GM12875 (cell line): Measurements from ENCODE around the gene JPH4.

Experiments
- H3K4me3 ChIP-seq: one replicate; pipeline ENCODE4 v1.5.1; 2011; ENCODE audit warnings: low read depth, low read length, control low read depth
- TF ChIP-seq, protein P1 (sequence below): IDR thresholded peaks from 2 replicates; pipeline ENCODE4 v1.5.1; 2011; ENCODE audit warnings: low read depth, mild to moderate bottlenecking, control low read depth, inconsistent platforms, low read length, moderate library complexity, borderline replicate concordance; ENCODE audit not compliant: insufficient read depth

JPH4 gene

DNA sequence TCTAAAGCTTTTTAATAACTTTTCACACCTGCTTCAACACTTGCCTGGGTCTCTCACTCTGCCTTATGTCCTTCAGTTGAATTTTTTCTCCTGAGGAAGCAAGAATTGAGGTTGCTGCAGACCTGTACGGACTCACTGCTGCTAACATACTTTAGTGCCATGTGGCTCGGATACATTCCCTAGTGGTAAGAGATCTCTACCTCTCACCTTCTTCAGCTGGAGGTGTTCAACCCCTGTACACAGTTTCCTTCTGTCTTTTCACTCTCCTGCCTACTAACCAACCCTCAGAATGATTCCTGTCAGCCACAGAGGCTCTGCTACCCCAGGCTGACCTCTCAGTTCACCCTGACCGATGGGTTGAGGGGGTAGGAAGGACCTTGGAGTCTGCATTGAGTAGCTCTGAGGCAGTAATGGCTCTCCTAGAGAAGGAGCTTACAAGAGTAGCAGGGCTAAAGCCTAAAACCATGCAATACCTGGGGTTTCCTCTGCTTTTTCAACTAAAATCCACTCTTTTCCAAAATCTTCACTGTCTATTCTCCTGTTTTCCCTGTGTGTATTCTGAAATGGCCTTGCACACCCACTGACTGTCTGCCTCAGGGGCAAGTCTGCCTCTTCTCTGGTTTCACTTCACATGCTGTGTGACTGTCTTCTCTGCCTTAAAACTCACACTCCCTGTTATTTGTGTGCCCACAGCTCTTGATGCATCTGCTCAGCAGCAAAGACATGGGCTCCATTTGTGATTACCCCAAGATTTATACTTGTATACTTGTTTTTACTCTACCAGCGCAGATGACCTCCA lies 43.5 kb upstream of the JPH4 start:
- TF ChIP-seq, protein P1, sequence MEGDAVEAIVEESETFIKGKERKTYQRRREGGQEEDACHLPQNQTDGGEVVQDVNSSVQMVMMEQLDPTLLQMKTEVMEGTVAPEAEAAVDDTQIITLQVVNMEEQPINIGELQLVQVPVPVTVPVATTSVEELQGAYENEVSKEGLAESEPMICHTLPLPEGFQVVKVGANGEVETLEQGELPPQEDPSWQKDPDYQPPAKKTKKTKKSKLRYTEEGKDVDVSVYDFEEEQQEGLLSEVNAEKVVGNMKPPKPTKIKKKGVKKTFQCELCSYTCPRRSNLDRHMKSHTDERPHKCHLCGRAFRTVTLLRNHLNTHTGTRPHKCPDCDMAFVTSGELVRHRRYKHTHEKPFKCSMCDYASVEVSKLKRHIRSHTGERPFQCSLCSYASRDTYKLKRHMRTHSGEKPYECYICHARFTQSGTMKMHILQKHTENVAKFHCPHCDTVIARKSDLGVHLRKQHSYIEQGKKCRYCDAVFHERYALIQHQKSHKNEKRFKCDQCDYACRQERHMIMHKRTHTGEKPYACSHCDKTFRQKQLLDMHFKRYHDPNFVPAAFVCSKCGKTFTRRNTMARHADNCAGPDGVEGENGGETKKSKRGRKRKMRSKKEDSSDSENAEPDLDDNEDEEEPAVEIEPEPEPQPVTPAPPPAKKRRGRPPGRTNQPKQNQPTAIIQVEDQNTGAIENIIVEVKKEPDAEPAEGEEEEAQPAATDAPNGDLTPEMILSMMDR: no peak
- no peak overlapping the region for H3K4me3 ChIP-seq

GRCh38 chr14:23621204-23621931 lies 42.8 kb upstream of the JPH4 start:
- TF ChIP-seq, protein P1: no peak
- no peak overlapping the region for H3K4me3 ChIP-seq

- TF ChIP-seq, protein P1: no peak
- no peak overlapping the region for H3K4me3 ChIP-seq
Observed at GRCh38 chr14:23620177-23620702, 41.6 kb upstream of the JPH4 start.

GRCh38 chr14:23618415-23618988 lies 39.9 kb upstream of the JPH4 start:
- TF ChIP-seq, protein P1: no peak
- no peak overlapping the region for H3K4me3 ChIP-seq

GRCh38 chr14:23617539-23617938 lies 38.9 kb upstream of the JPH4 start:
- TF ChIP-seq, protein P1: no peak
- no peak overlapping the region for H3K4me3 ChIP-seq

DNA sequence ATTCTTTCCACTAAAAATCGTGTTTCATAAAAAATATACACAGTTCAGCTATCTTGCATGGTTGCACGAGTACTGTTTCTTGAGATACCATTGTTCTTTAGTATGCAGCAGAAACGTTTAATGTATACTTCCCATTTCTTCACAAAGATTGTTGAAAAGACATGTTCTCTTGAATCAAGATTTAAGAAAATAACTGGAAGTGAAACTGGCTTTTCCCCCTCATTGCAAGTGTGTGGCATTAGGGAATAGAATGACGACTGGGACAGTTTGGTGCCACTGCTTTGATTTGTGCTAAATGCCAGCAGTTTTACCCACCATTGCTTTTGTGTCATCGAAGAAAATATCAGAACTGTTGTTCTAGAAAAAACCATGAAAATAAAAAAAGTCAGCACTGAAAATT lies 37.3 kb upstream of the JPH4 start:
- H3K4me3 ChIP-seq: no peak overlapping the region
- TF ChIP-seq, protein P1: no peak
